Sigmoid colon (tissue), 4 donors: ENCODE data around the gene ZBTB7C.

Experiments
- POLR2A ChIP-seq, 2 donors: fragments of 450-650 bp; IDR thresholded peaks; one replicate each; pipeline ENCODE4 v1.6.1; 2016; ENCODE audit warnings: antibody characterized with exemption in 2 of 2, mild to moderate bottlenecking in 2 of 2, moderate library complexity in 2 of 2
- POLR2AphosphoS5 ChIP-seq, 4 donors: sonication (generic); formaldehyde crosslinking; IDR thresholded peaks; one replicate each; pipeline ENCODE4 v1.6.1; 2017; ENCODE audit warnings: antibody characterized with exemption in 4 of 4
- TF ChIP-seq, protein P1 (sequence below), 4 experiments: fragments of 450-650 bp in 3 of 4; fragments of 200-600 bp in 1 of 4; IDR thresholded peaks; one replicate each; pipeline ENCODE4 v1.5.1; 2016 to 2019; ENCODE audit warnings: antibody characterized with exemption in 4 of 4, mild to moderate bottlenecking in 3 of 4, moderate library complexity in 2 of 4

DNA sequence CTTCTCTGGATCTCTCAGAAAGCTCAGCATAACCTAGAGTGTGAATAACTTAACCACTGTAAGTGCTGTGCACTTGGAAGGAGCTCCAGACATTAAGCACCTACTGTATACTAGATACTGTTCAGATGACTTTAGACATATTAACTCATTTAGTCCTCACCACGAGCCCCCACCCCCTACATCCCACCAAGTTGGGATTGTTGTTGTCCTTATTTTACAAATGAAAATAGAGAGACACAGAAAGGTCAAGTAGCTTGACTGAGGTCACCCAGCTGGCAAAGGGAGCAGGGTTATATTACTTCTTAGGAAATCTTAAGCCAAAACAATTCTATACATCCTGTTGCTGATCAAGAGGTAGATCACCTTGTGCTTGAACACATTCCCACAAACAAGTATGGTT lies 244.5 kb downstream of the ZBTB7C start:
- TF ChIP-seq, protein P1, sequence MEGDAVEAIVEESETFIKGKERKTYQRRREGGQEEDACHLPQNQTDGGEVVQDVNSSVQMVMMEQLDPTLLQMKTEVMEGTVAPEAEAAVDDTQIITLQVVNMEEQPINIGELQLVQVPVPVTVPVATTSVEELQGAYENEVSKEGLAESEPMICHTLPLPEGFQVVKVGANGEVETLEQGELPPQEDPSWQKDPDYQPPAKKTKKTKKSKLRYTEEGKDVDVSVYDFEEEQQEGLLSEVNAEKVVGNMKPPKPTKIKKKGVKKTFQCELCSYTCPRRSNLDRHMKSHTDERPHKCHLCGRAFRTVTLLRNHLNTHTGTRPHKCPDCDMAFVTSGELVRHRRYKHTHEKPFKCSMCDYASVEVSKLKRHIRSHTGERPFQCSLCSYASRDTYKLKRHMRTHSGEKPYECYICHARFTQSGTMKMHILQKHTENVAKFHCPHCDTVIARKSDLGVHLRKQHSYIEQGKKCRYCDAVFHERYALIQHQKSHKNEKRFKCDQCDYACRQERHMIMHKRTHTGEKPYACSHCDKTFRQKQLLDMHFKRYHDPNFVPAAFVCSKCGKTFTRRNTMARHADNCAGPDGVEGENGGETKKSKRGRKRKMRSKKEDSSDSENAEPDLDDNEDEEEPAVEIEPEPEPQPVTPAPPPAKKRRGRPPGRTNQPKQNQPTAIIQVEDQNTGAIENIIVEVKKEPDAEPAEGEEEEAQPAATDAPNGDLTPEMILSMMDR (IDR thresholded peaks at IDR 0.05): no peak
- TF ChIP-seq POLR2A (IDR thresholded peaks at IDR 0.05): no peak
- TF ChIP-seq POLR2AphosphoS5 (IDR thresholded peaks at IDR 0.05): no peak
